GM19328 (cell line): ENCODE measurements around the gene GMCL2.

Experiments used
- ATAC-seq: cut with Tn5 transposase; IDR thresholded peaks from one replicate; pipeline ENCODE4 v1.9.1; 2021; ENCODE audit warnings: mild to moderate bottlenecking, moderate library complexity; ENCODE audit not compliant: unreplicated experiment

Gene GMCL2

DNA sequence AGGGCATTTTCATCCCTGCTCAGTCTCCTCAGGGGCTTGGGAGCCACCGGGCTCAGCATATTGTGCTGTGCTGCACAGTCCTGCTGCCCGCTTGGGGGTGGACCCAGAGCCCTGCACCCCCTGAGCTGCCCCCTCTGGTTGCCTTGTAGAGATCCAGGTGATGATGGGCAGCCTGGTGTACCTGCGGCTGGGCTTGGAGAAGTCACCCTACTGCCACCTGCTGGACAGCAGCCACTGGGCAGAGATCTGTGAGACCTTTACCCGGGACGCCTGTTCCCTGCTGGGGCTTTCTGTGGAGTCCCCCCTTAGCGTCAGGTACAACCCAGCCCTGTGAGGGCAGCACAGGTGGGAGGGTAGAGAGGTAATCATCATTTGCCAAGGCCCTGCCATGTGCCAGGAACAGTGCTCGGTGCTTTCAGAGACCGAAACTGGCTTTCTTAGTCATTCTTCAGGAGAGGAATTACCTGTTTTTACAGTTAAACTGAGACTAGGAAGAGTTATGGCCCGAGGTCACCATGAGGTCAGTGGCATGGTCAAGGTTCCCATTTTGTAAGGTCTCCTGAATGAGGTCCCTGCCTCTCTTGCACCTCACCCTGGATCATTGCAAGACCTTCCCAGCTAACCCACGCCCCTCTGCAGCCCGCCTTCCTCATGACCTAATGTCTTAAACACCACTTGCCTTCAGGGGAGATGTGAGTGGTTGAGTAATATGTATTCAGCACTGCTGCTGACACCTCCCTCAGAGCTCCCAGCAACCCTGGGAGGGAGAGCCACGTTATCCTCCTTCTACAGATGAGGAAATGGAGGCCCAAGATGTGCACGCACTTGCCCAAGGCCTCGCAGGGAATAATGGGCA, 41.0 kb downstream of the GMCL2 start:
- ATAC-seq: no peak

DNA sequence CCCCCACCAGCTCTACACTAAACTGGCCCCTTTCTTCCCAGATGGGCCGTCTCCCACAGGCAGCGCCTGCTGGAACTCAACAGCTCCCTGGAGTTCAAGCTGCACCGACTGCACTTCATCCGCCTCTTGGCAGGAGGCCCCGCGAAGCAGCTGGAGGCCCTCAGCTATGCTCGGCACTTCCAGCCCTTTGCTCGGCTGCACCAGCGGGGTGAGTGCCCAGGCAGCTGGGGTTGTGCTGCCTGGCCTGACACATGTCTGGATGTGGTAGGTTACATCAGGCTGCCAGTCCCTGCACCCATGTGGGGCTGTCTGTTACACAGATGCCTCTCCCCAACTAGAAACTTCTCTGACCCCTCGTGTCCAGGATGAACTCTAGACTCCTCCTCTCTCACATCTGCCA, 43.3 kb downstream of the GMCL2 start:
- no peak for ATAC-seq

DNA sequence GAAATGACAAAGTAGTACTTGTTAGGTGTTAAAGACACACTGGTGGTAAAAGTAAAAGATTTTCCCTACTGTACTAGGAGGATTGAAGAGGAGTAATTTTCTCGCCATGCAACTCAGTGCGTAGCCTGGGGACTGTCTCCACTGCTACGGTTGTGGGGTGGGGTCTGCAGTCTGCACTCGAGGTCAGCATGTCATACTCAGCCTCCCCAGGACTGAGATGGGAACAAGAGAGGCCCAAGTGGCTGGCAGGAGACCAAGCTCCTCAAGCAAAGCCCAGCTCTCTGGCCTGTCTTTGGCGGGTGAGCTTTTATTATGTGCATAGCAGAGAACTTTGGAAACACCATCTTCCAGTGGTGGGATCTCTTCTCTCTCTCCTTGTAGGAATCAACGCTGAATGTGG, 43.9 kb downstream of the GMCL2 start:
- ATAC-seq: no peak

DNA sequence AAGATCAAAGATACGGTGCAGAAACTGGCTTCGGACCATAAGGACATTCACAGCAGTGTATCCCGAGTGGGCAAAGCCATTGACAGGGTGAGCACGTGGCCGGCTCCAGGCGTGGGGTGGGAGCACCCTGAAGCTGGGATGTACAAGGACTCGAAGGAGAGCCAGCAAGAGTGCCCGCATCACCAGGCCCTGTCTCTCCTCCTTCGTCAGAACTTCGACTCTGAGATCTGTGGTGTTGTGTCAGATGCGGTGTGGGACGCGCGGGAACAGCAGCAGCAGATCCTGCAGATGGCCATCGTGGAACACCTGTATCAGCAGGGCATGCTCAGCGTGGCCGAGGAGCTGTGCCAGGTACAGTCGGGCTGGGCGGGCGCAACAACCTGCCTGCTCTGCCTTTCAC, 44.5 kb downstream of the GMCL2 start:
- ATAC-seq: no peak

DNA sequence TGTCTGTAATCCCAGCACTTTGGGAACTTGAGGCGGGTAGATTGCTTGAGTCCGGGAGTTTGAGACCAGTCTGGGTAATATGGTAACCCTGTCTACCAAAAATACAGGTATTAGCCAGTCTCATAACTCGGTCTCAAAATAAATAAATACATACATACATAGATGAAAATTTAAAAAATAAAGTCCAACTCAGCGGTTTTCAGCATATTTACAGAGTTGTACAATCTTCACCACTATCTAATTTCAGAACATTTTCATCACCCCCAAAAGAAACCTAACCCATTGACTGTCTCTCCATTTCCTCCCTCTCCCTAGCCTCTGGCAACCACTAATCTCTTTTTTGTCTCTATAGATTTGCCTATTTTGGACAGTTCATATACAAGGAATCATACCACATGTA, 45.6 kb downstream of the GMCL2 start:
- ATAC-seq: no peak

DNA sequence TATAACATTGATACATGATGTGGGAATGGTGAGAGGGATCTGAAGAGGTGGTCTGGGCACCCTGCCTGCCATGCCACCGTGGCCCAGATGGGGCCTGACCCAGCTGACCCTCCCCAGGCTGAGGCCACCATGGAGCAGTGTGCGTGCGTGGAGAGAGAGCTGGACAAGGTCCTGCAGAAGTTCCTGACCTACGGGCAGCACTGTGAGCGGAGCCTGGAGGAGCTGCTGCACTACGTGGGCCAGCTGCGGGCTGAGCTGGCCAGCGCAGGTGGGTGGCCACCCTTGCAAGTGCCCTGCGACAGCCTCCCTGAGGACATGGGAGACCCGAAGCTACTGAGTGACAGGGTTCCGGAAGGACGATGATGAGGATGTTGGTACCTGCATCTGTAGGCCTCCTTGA, 49.2 kb downstream of the GMCL2 start:
- no peak for ATAC-seq

DNA sequence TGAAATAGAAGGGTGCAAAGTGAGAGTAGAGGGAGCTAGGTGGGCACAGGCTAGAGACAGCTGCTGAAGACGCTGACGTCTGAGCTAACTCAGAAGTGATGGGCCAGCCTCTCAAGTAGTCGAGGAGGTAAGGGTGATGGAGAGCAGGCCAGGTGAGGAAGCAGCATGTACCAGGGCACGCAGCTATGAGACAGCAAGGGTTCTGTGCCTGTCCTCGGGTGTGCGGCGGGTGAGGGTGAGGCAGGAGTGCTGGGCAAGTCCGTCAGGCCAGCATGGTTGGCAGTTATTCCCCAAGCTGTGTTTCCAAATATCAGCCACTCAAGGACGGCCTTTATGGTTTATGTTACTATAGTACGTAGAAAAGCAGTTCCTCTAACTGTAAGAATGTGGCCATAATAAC, 50.2 kb downstream of the GMCL2 start:
- no peak for ATAC-seq
